Spinal cord (tissue), 10 donors: Measurements from ENCODE around the gene EPB41L4B. TPM values are rescaled to one million over a fixed set of nuclear protein-coding genes. Genes with fewer than 3 reads are reported as not detected.

ENCODE experiments used
- DNase-seq, 6 donors: peaks; one replicate each; pipeline versions ENCODE4 v3.0.0 to v3.0.0-alpha.2; 2013 to 2015; ENCODE audit warnings: low spot score in 6 of 6, low read depth in 4 of 6
- H3K27ac ChIP-seq: one replicate; pipeline ENCODE4 v1.5.1; 2013; ENCODE audit warnings: low read depth, low read length, control low read depth
- H3K27me3 ChIP-seq: one replicate; pipeline ENCODE4 v1.6.1; 2013; ENCODE audit warnings: low read length; ENCODE audit not compliant: control insufficient read depth, insufficient read depth
- H3K36me3 ChIP-seq: one replicate; pipeline ENCODE4 v1.6.1; 2013; ENCODE audit warnings: low read length; ENCODE audit not compliant: control insufficient read depth, insufficient read depth
- H3K4me1 ChIP-seq: one replicate; pipeline ENCODE4 v1.6.1; 2013; ENCODE audit warnings: low read length; ENCODE audit not compliant: control insufficient read depth, insufficient read depth
- H3K4me3 ChIP-seq: one replicate; pipeline ENCODE4 v1.5.1; 2013; ENCODE audit warnings: low read depth, low read length, control low read depth
- H3K9me3 ChIP-seq: one replicate; pipeline ENCODE4 v1.6.1; 2013; ENCODE audit warnings: low read length; ENCODE audit not compliant: control insufficient read depth, insufficient read depth
- WGBS: methylation state at CpG from one replicate; pipeline ENCODE4 v1.1.5; 2013; ENCODE audit warnings: missing lambda C conversion rate; ENCODE audit not compliant: insufficient coverage; 5-methylcytosine and 5-hydroxymethylcytosine counted together
- polyA plus RNA-seq, 2 donors: library from polyadenylated mRNA; unstranded; fragments of 120-200 nt; gene quantifications; one replicate each; pipeline ENCODE4 v1.2.1, GENCODE V29; 2013; ENCODE audit not compliant: insufficient read length in 2 of 2
- total RNA-seq, 2 donors: library from RNA; depleted of rRNA in 1 of 2; stranded (reverse); fragments of 120-200 nt in 1 of 2; fragments of >200 nt in 1 of 2; gene quantifications; one replicate each; pipeline versions ENCODE4 v1.2.3 to v1.2.4, GENCODE V29; 2013 to 2014
- donor health status: healthy.

Gene EPB41L4B
- total and polyA plus RNA-seq, 4 donors: 12.2 to 42.8 (median 30.6) TPM

GRCh38 chr9:109267555-109267954, 53.3 kb downstream of the EPB41L4B start:
- H3K27ac ChIP-seq: no peak overlapping the region
- peaks cover 4% of the 10 kb centered on the region for H3K4me1 ChIP-seq
- WGBS: no CpG with 5 or more reads among the region's 3 CpGs
- peaks cover 2% of the 10 kb centered on the region for H3K36me3 ChIP-seq
- H3K4me3 ChIP-seq: no peak overlapping the region
- peaks cover 3% of the 10 kb centered on the region for H3K9me3 ChIP-seq
- DNase-seq: no peak
- no peaks in the 10 kb centered on the region for H3K27me3 ChIP-seq

DNA sequence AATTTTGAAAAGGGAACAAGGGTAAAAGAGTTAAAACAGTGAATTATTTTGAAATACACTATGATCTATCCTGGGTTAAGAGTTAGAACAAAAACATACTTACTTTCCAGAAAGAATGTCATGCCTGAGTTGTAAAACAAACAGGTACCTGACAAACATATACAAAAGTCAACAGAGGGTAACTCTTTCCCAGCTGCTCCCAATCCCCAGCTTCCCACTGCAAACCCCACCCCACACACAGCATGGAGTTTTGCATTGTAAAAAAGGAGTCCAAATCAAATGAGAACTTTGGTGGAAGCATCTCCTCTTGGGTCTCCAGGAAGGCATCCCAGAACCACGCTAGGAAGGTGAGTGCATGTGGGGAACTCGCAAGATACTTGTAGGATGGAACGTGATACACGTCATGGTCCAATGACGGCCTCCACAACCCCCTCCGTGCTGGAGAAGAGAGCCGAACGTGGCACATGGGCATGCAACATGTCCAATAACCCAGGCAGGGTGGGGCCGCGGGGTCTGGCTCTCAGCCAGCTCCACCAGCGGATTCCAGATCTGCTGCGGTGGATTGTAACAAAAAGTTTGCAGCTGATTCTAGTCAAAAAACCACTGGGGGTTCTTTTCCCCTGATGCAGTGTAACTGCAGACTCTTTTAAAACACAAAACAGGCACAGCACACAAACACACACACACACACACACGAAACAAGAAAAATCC, 55.8 kb downstream of the EPB41L4B start:
- no peak overlapping the region for H3K4me3 ChIP-seq
- peaks cover 2% of the 10 kb centered on the region for H3K36me3 ChIP-seq
- no peaks in the 10 kb centered on the region for H3K27me3 ChIP-seq
- 52% methylated on average over 11 of the region's 13 CpGs for WGBS
- DNase-seq: peak in 1 of 6 donors; percentile 65
- H3K27ac ChIP-seq: no peak overlapping the region
- H3K4me1 ChIP-seq: no peaks in the 10 kb centered on the region
- H3K9me3 ChIP-seq: peaks cover 3% of the 10 kb centered on the region

DNA sequence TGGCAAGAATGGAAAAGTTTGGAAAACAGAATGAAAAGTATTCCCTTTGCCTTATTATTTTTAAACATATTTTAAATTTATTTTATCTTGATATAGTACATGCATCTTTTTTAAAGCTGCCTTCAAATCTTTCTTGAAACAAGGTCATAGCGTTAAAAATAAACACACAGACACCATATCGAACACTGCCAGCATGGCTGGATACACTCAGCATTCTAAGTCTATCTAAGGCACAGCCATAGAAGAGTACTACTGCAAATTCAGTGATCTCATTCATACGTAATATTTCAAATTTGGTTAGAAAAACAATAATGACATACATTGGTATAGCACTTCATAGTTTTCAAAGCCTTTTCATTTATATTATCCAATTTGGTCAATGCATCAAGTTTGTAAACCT, 57.5 kb downstream of the EPB41L4B start:
- Histone ChIP-seq H3K27ac (no peak overlapping the region), H3K9me3 (peaks cover 3% of the 10 kb centered on the region), H3K27me3 (no peaks in the 10 kb centered on the region), H3K4me1 (peaks cover 11% of the 10 kb centered on the region), H3K4me3 (no peak overlapping the region), H3K36me3 (peaks cover 2% of the 10 kb centered on the region)
- no peak for DNase-seq
- WGBS: 100% methylated on average over 2 of the region's 3 CpGs

DNA sequence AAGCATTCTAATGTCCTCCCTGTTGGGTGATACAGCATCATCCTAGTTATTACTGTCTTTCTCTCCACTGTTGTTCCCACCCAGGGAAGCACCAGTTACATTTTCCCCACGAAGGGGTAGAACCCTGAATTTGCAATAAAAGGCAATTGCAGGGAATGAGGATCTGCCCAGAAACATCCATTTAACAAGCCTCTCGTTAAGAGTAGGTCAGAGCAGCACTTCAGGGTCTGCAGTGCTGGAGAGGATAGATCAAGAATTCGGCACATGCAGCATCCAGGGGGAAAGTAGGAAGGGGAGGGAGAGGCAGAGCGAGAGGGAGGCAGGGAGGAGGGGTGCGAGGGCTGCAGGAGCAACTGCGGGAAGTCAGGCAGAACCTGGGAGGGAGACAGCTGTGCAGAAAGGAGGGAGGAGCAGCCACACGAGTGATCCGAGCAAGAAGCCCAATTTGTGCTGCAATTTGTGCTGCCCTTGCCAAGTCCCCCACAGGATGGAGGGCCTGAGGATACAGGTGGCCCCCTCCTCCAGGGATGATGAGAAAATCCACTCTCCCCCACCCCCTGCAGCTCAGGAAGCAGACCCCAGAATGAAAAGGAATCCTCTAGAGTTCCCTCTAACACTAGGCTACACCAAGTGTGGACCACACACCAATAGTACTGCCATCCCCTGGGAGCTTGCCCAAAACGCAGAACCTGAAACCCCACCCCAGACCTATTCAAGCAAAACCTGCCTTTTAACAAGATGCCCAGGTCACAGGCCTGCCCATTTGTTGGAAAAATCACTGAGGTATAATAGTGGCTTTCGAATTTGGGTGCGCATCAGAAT, 62.2 kb downstream of the EPB41L4B start:
- Histone ChIP-seq H3K9me3 (no peaks in the 10 kb centered on the region), H3K36me3 (peaks cover 11% of the 10 kb centered on the region), H3K4me1 (peaks cover 11% of the 10 kb centered on the region), H3K27ac (no peak overlapping the region), H3K27me3 (no peaks in the 10 kb centered on the region), H3K4me3 (no peak overlapping the region)
- DNase-seq: peak in 3 of 6 donors; percentile 44 to 94 (median 49)
- 17% methylated on average over 6 of the region's 11 CpGs for WGBS

GRCh38 chr9:109256336-109256735, 64.5 kb downstream of the EPB41L4B start:
- Histone ChIP-seq H3K36me3 (peaks cover 25% of the 10 kb centered on the region), H3K27me3 (no peaks in the 10 kb centered on the region), H3K9me3 (no peaks in the 10 kb centered on the region), H3K27ac (no peak overlapping the region), H3K4me1 (peaks cover 15% of the 10 kb centered on the region), H3K4me3 (no peak overlapping the region)
- no peak for DNase-seq
- WGBS: 98% methylated on average over 6 of the region's 10 CpGs

- Histone ChIP-seq H3K27me3 (no peaks in the 10 kb centered on the region), H3K9me3 (no peaks in the 10 kb centered on the region), H3K27ac (no peak overlapping the region), H3K36me3 (peaks cover 25% of the 10 kb centered on the region), H3K4me3 (no peak overlapping the region), H3K4me1 (peaks cover 16% of the 10 kb centered on the region)
- WGBS: 93% methylated on average over 14 of the region's 15 CpGs
- no peak for DNase-seq
These were observed 65.5 kb downstream of the EPB41L4B start for GRCh38 chr9:109255394-109255793.

DNA sequence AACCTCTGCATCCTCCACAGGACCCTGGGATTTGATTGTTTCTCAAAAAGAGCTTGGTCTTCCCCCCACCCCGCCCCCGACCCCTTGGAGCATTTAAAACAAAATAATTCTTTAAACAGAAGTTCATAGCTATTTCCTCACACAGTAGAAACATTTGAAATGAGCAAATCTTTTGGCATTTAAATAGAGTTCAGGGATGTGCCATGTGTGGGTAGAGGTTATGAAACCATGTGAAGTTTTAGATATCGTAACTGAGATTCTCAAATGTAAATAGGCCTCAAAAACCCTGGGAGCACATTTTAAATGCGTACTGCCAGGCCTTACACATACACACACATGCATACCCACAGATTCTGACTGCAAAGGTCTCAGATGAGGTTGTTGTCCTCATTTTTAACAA, 66.5 kb downstream of the EPB41L4B start:
- WGBS: no CpG with 5 or more reads among the region's 4 CpGs
- no peaks in the 10 kb centered on the region for H3K27me3 ChIP-seq

DNA sequence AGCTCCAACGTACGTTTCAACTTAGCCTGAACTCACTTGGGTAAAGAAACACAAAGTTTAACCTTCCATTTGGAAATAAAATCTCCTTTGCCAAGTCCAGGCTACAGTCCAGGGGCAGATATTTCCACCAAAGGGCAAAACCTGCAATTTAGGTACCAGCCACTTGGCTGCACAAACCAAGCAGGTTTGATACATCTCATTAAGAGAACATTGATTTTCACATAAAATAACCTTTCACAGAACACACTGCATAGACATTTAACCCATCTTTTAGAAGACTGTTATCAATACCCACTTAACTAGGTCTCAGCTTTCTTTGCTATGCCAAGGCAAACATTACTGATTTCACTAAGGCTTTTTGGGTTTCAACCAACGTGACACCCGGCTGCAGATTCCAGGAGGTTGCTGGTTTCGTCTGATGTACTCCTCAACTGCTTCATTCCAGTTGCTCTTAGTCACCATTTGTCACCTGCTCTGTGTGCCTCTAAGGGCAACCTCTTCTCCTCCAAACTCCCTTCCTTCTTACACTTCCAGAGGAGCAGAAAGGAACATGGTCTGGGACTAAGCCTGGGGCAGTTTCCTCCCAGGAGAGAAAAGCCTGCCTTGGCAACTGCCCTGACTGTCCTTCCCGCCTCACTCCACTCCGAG, 67.1 kb downstream of the EPB41L4B start:
- DNase-seq: no peak
- no peaks in the 10 kb centered on the region for H3K27me3 ChIP-seq
- peaks cover 18% of the 10 kb centered on the region for H3K4me1 ChIP-seq
- H3K9me3 ChIP-seq: no peaks in the 10 kb centered on the region
- no peak overlapping the region for H3K27ac ChIP-seq
- H3K4me3 ChIP-seq: no peak overlapping the region
- WGBS: 85% methylated on average over 7 of the region's 7 CpGs
- peaks cover 29% of the 10 kb centered on the region for H3K36me3 ChIP-seq

More for the DNA sequence above, 66.5 kb downstream of the EPB41L4B start:
- Histone ChIP-seq H3K36me3 (peaks cover 29% of the 10 kb centered on the region), H3K4me1 (peaks cover 24% of the 10 kb centered on the region), H3K9me3 (no peaks in the 10 kb centered on the region), H3K27ac (no peak overlapping the region), H3K4me3 (no peak overlapping the region)
- no peak for DNase-seq

DNA sequence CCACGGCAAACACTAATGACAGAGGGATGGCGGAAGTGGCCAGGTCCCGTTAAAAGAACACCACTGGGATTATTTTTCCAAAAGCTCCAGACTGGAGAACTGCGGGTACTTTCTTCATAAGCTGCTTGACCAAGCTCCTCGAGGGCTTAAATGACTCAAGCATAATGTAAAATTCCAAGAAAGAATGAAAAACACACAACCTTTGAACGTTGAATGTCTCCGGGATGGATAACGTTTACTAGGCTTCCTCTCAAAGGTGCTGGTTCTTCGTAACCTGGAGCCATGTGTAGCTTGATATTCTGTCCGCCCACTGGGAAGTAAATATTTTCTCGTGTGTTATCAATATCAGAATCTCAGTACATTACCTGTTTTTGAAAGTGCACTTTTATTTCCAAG, 67.6 kb downstream of the EPB41L4B start:
- H3K9me3 ChIP-seq: no peaks in the 10 kb centered on the region
- H3K36me3 ChIP-seq: peaks cover 29% of the 10 kb centered on the region
- no peak overlapping the region for H3K4me3 ChIP-seq
- H3K4me1 ChIP-seq: peaks cover 14% of the 10 kb centered on the region
- WGBS: 96% methylated on average over 8 of the region's 11 CpGs
- no peak overlapping the region for H3K27ac ChIP-seq
- H3K27me3 ChIP-seq: no peaks in the 10 kb centered on the region
- DNase-seq: no peak
